Smooth muscle cell of the pulmonary artery (primary cell): ENCODE measurements around the gene CSNK1G3. TPM values are rescaled to one million over a fixed set of nuclear protein-coding genes. Genes with fewer than 3 reads are reported as not detected.

Experiments
- total RNA-seq: library from RNA; depleted of rRNA; stranded (reverse); fragments of >200 nt; gene quantifications from 2 replicates; pipeline ENCODE4 v1.2.3, GENCODE V29; 2014

Gene CSNK1G3
- 39.7 and 45.7 TPM in 2 replicates for total RNA-seq

DNA sequence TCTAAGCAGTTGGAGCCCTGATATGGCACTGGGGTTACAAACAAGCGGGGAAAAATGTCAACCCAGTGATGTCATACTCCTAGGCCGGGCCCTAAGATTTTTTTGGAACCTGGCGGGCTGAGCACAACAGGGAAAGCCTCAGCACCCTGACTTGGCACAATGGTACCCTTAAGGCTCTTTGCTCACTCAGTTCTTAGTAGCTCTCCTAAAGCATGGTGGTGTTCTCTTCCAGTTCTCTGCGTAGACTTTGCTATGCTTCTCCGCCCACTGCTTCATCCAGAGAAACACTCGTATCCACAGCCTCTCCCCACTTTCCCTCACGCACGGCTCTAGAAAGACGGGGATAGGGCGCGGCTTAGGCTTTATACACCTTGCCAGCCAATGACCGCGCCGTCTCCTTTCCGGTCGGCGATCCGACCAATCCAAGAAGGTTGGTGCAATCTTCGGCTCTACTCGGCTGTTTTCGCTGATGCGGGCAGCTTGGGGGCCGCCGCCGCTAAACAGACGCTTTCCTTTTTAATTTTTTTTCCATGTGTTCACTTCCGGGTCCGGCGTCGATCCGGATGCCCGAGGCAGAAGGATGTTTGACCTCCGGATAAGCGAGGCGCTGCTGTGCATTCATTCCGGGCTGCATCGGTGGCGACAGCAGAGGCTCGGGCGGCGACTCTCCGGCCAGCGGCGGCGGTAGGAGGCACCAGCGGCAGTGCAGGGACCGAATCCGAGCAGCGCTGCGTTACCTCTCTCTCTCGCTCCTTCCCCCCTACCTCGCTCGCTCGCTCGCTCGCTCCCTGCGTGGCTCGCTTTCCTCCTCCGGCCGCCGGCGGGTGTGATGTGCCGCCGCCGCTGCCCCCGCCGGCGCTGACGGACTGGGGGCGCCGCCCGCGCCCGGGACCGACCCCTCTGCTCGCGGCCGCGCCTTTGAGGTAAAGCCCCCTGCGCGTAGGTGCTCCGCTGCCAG is at the start of gene CSNK1G3:
Gene CSNK1G3, plus strand, starts transcription at position 530 of the 958 bp plus-strand sequence. CDS start 33,487 bp downstream, outside the sequence.

Other genes starting within 250 kb of the CSNK1G3 start
- gene CEP120, start 88.8 kb upstream of the CSNK1G3 start, total RNA-seq: 16.7 and 21.3 TPM in 2 replicates